GM12878 (cell line): ENCODE measurements around the gene WWTR1.

Source experiments
- BHLHE40 ChIP-seq, 2 experiments: fragments of 450-650 bp in 1 of 2; IDR thresholded peaks; 2 replicates each; pipeline ENCODE4 v1.6.1; 2011 to 2017; ENCODE audit warnings: low read depth in 2 of 2, borderline replicate concordance in 1 of 2, improper control_type of control experiment in 1 of 2, low read length in 1 of 2, mild to moderate bottlenecking in 1 of 2
- CTCF ChIP-seq, 3 experiments: IDR thresholded peaks in 2 of 3; conservative IDR thresholded peaks in 1 of 3; 2 replicates each; pipeline ENCODE4 v1.5.1; 2011; ENCODE audit warnings: low read depth in 3 of 3, low read length in 3 of 3, mild to moderate bottlenecking in 3 of 3, control low read depth in 2 of 3, moderate library complexity in 2 of 3, inconsistent platforms in 1 of 3, mixed read lengths in 1 of 3; ENCODE audit not compliant: control insufficient read depth in 2 of 3, insufficient read depth in 1 of 3; ENCODE audit errors: extremely low read depth in 1 of 3
- HDGF ChIP-seq: fragments of 450-650 bp; IDR thresholded peaks from 2 replicates; pipeline ENCODE4 v1.6.1; 2016; ENCODE audit warnings: antibody characterized with exemption
- KDM1A ChIP-seq: fragments of 200-600 bp; sonication (generic); IDR thresholded peaks from 2 replicates; pipeline ENCODE4 v1.6.1; 2016; ENCODE audit warnings: borderline replicate concordance
- MTA3 ChIP-seq: IDR thresholded peaks from 2 replicates; pipeline ENCODE4 v1.6.1; 2012; ENCODE audit warnings: low read length, inconsistent platforms, borderline replicate concordance
- MYC ChIP-seq: IDR thresholded peaks from 2 replicates; pipeline ENCODE4 v1.6.1; 2011; ENCODE audit warnings: mild to moderate bottlenecking, low read length, moderate library complexity, inconsistent platforms; ENCODE audit not compliant: insufficient read depth, insufficient replicate concordance, insufficient read length, severe bottlenecking
- POLR2A ChIP-seq: IDR thresholded peaks from 2 replicates; pipeline ENCODE4 v1.6.1; 2011; ENCODE audit warnings: low read depth, mild to moderate bottlenecking, low read length
- SPI1 ChIP-seq: IDR thresholded peaks from 2 replicates; pipeline ENCODE4 v1.6.1; 2011; ENCODE audit warnings: low read depth, mild to moderate bottlenecking, low read length, moderate library complexity, borderline replicate concordance; ENCODE audit not compliant: insufficient read depth
- SREBF2 ChIP-seq: IDR thresholded peaks from 2 replicates; pipeline ENCODE4 v1.6.1; 2012; ENCODE audit warnings: mild to moderate bottlenecking, low read length
- TF ChIP-seq, protein P1 (sequence below): fragments of 450-650 bp; IDR thresholded peaks from 2 replicates; pipeline ENCODE4 v1.6.1; 2016; ENCODE audit warnings: mild to moderate bottlenecking, moderate library complexity, borderline replicate concordance

GRCh38 chr3:149566292-149566975, 91.4 kb downstream of the WWTR1 start:
- no peak for TF ChIP-seq POLR2A
- no peak for TF ChIP-seq SPI1
- TF ChIP-seq HDGF: no peak
- TF ChIP-seq BHLHE40 (IDR thresholded peaks at IDR 0.05; ENCODE audit: borderline replicate concordance in 1 of 2, low read depth in 2 of 2, low read length in 1 of 2): no peak
- no peak for TF ChIP-seq CTCF (IDR thresholded peaks at IDR 0.05 in 2 of 3, conservative IDR thresholded peaks at IDR 0.05 in 1 of 3; ENCODE audit: control insufficient read depth in 2 of 3, extremely low read depth in 1 of 3, insufficient read depth in 1 of 3, low read depth in 3 of 3, low read length in 3 of 3)
- TF ChIP-seq MYC: no peak
- TF ChIP-seq MTA3: no peak
- no peak for TF ChIP-seq SREBF2
- TF ChIP-seq KDM1A: no peak
- TF ChIP-seq, protein P1, sequence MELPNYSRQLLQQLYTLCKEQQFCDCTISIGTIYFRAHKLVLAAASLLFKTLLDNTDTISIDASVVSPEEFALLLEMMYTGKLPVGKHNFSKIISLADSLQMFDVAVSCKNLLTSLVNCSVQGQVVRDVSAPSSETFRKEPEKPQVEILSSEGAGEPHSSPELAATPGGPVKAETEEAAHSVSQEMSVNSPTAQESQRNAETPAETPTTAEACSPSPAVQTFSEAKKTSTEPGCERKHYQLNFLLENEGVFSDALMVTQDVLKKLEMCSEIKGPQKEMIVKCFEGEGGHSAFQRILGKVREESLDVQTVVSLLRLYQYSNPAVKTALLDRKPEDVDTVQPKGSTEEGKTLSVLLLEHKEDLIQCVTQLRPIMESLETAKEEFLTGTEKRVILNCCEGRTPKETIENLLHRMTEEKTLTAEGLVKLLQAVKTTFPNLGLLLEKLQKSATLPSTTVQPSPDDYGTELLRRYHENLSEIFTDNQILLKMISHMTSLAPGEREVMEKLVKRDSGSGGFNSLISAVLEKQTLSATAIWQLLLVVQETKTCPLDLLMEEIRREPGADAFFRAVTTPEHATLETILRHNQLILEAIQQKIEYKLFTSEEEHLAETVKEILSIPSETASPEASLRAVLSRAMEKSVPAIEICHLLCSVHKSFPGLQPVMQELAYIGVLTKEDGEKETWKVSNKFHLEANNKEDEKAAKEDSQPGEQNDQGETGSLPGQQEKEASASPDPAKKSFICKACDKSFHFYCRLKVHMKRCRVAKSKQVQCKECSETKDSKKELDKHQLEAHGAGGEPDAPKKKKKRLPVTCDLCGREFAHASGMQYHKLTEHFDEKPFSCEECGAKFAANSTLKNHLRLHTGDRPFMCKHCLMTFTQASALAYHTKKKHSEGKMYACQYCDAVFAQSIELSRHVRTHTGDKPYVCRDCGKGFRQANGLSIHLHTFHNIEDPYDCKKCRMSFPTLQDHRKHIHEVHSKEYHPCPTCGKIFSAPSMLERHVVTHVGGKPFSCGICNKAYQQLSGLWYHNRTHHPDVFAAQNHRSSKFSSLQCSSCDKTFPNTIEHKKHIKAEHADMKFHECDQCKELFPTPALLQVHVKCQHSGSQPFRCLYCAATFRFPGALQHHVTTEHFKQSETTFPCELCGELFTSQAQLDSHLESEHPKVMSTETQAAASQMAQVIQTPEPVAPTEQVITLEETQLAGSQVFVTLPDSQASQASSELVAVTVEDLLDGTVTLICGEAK: no peak
